HCT116 (cell line): Measurements from ENCODE around the gene DHX58. TPM values are rescaled to one million over a fixed set of nuclear protein-coding genes. Genes with fewer than 3 reads are reported as not detected.

ENCODE experiments used
- ATAC-seq: fragments of 200-7000 bp; cut with Tn5 transposase; 2 replicates; pipeline ENCODE4 v1.9.1; 2020; ENCODE audit warnings: mild to moderate bottlenecking, moderate library complexity
- BruUV-seq: library from RNA; stranded (reverse); fragments of 400-500 nt; replicated peaks from 2 replicates; lab custom pipeline; 2021; lab: Mats Ljungman, UMichigan
- CTCF ChIA-PET: fragments of 300-600 bp; sonication (Branson Sonifier 250); formaldehyde crosslinking; loops from one replicate; lab custom pipeline; 2021; ENCODE audit warnings: antibody characterized with exemption; lab: Charles Lee
- POLR2A ChIA-PET: fragments of 300-600, 350-600 bp; sonication (Branson Sonifier 250); formaldehyde crosslinking; loops from one replicate; lab custom pipeline; 2021; ENCODE audit warnings: antibody characterized with exemption; lab: Charles Lee
- RAD21 ChIA-PET, 2 experiments: fragments of 300-600 bp; sonication (Branson Sonifier 250); formaldehyde crosslinking; loops; one replicate each; lab custom pipeline; 2023; ENCODE audit warnings: low total read pairs in 2 of 2; ENCODE audit not compliant: uncharacterized antibody in 2 of 2, unreplicated experiment in 2 of 2, low non-redundant PET in 1 of 2; lab: Charles Lee
- DNase-seq: peaks from one replicate; pipeline ENCODE4 v3.0.0-alpha.2; 2010; ENCODE audit warnings: low read depth, low spot score
- H2AFZ ChIP-seq: fragments of 200-600 bp; shearing (Covaris generic), sonication (generic); 2 replicates; pipeline ENCODE4 v1.6.1; 2017; ENCODE audit warnings: low read depth, mixed run types, mixed read lengths, antibody characterized with exemption, low read length; ENCODE audit not compliant: poor library complexity, severe bottlenecking
- H3K27ac ChIP-seq: 2 replicates; pipeline ENCODE4 v1.5.1; 2012; ENCODE audit warnings: low read depth, low read length
- H3K27me3 ChIP-seq: fragments of 200-600 bp; sonication (generic); 2 replicates; pipeline ENCODE4 v1.6.1; 2016; ENCODE audit warnings: mixed run types, low read length, mixed read lengths; ENCODE audit not compliant: insufficient read depth
- H3K36me3 ChIP-seq, 2 experiments: fragments of 200-500 bp in 1 of 2; fragments of 200-600 bp in 1 of 2; sonication (Bioruptor generic) in 1 of 2; sonication (generic) in 1 of 2; 2 replicates each; pipeline versions ENCODE4 v1.5.1 to v1.6.1; 2014 to 2016; ENCODE audit warnings: low read length in 2 of 2, inconsistent platforms in 1 of 2, mixed read lengths in 1 of 2, mixed run types in 1 of 2; ENCODE audit not compliant: insufficient read depth in 2 of 2, control insufficient read depth in 1 of 2
- H3K4me1 ChIP-seq, 2 experiments: fragments of 200-600 bp in 1 of 2; sonication (generic) in 1 of 2; 2 replicates each; pipeline versions ENCODE4 v1.5.1 to v1.6.1; 2012 to 2017; ENCODE audit warnings: low read length in 2 of 2, inconsistent platforms in 1 of 2, mild to moderate bottlenecking in 1 of 2, mixed read lengths in 1 of 2, mixed run types in 1 of 2, moderate library complexity in 1 of 2; ENCODE audit not compliant: insufficient read depth in 2 of 2, control insufficient read depth in 1 of 2
- H3K4me2 ChIP-seq: fragments of 200-600 bp; sonication (generic); 2 replicates; pipeline ENCODE4 v1.6.1; 2017; ENCODE audit warnings: mixed run types, low read length, mixed read lengths
- H3K4me3 ChIP-seq, 2 experiments: fragments of 200-600 bp in 1 of 2; sonication (generic) in 1 of 2; replicated peaks in 1 of 2; 2 replicates each; pipeline ENCODE4 v1.5.1; 2011 to 2016; ENCODE audit warnings: low read length in 2 of 2, control low read depth in 1 of 2, low read depth in 1 of 2, mild to moderate bottlenecking in 1 of 2, mixed read lengths in 1 of 2, mixed run types in 1 of 2
- H3K79me2 ChIP-seq: fragments of 200-600 bp; sonication (generic); 2 replicates; pipeline ENCODE4 v1.6.1; 2017; ENCODE audit warnings: mild to moderate bottlenecking, mixed run types, low read length, moderate library complexity, mixed read lengths; ENCODE audit not compliant: insufficient read depth
- H3K9ac ChIP-seq: fragments of 200-600 bp; sonication (generic); 2 replicates; pipeline ENCODE4 v1.6.1; 2016; ENCODE audit warnings: low read length, mixed read lengths
- H3K9me2 ChIP-seq: fragments of 200-600 bp; sonication (generic), shearing (Covaris generic); 2 replicates; pipeline ENCODE4 v1.6.1; 2017; ENCODE audit warnings: mixed run types, mild to moderate bottlenecking, moderate library complexity; ENCODE audit not compliant: insufficient read depth
- H3K9me3 ChIP-seq, 2 experiments: fragments of 200-500 bp in 1 of 2; fragments of 200-600 bp in 1 of 2; sonication (Bioruptor generic) in 1 of 2; sonication (generic) in 1 of 2; 2 replicates each; pipeline ENCODE4 v1.6.1; 2014 to 2017; ENCODE audit warnings: low read length in 2 of 2, mixed read lengths in 2 of 2, inconsistent platforms in 1 of 2, low read depth in 1 of 2, mild to moderate bottlenecking in 1 of 2, mixed run types in 1 of 2, moderate library complexity in 1 of 2; ENCODE audit not compliant: control insufficient read depth in 1 of 2, insufficient read depth in 1 of 2
- H4K20me1 ChIP-seq: fragments of 200-600 bp; sonication (generic), shearing (Covaris generic); 2 replicates; pipeline ENCODE4 v1.6.1; 2017; ENCODE audit warnings: mixed run types, mild to moderate bottlenecking, moderate library complexity; ENCODE audit not compliant: insufficient read depth
- CBX3 ChIP-seq: IDR thresholded peaks from 2 replicates; pipeline ENCODE4 v1.6.1; 2012; ENCODE audit warnings: low read depth
- CEBPB ChIP-seq: IDR thresholded peaks from 2 replicates; pipeline ENCODE4 v1.6.1; 2012; ENCODE audit warnings: low read depth
- EGR1 ChIP-seq: IDR thresholded peaks from 2 replicates; pipeline ENCODE4 v1.6.1; 2012; ENCODE audit warnings: low read depth
- EZH2phosphoT487 ChIP-seq: fragments of 200-600 bp; IDR thresholded peaks from 2 replicates; pipeline ENCODE4 v1.6.1; 2018; ENCODE audit warnings: antibody characterized with exemption, borderline replicate concordance
- POLR2A ChIP-seq: IDR thresholded peaks from 2 replicates; pipeline ENCODE4 v1.7.0; 2011; ENCODE audit warnings: borderline replicate concordance; ENCODE audit not compliant: insufficient read depth, insufficient read length; ENCODE audit errors: extremely low read depth
- RAD21 ChIP-seq: IDR thresholded peaks from 2 replicates; pipeline ENCODE4 v1.6.1; 2012; ENCODE audit warnings: low read depth, mild to moderate bottlenecking
- SP1 ChIP-seq: IDR thresholded peaks from 2 replicates; pipeline ENCODE4 v1.6.1; 2012; ENCODE audit warnings: low read depth
- SRF ChIP-seq: IDR thresholded peaks from 2 replicates; pipeline ENCODE4 v1.6.1; 2012; ENCODE audit warnings: low read depth
- TCF7L2 ChIP-seq: IDR thresholded peaks from 2 replicates; pipeline ENCODE4 v1.7.0; 2011; ENCODE audit warnings: borderline replicate concordance, inconsistent platforms; ENCODE audit not compliant: insufficient read depth, insufficient read length; ENCODE audit errors: extremely low read depth
- ZNF274 ChIP-seq: fragments of 200-500 bp; sonication (Bioruptor generic); IDR thresholded peaks from 2 replicates; pipeline ENCODE4 v1.6.1; 2014; ENCODE audit warnings: mild to moderate bottlenecking, low read depth, low read length, inconsistent platforms
- intact Hi-C: fragments of 100-400 bp; cut with micrococcal nuclease; formaldehyde crosslinking; loops from 2 replicates; pipeline ENCODE4 v1.10.0; 2022
- total RNA-seq: library from RNA; stranded (reverse); gene quantifications from one replicate; pipeline ENCODE4 v1.2.1, GENCODE V29; 2021; ENCODE audit not compliant: unreplicated experiment
- TF ChIP-seq, protein P1 (sequence below): IDR thresholded peaks from 2 replicates; pipeline ENCODE4 v1.6.1; 2012
- TF ChIP-seq, protein P2 (sequence below): IDR thresholded peaks from 2 replicates; pipeline ENCODE4 v1.6.1; 2012; ENCODE audit warnings: low read depth
- TF ChIP-seq, protein P3 (sequence below): IDR thresholded peaks from 2 replicates; pipeline ENCODE4 v1.6.1; 2011; ENCODE audit warnings: mild to moderate bottlenecking, low read length, moderate library complexity; ENCODE audit not compliant: insufficient replicate concordance; ENCODE audit errors: extremely low read depth
- TF ChIP-seq, protein P4 (sequence below), 3 experiments: fragments of 200-600 bp in 1 of 3; sonication (generic) in 1 of 3; IDR thresholded peaks in 2 of 3; conservative IDR thresholded peaks in 1 of 3; 2 replicates each; pipeline ENCODE4 v1.5.1; 2012 to 2017; ENCODE audit warnings: low read depth in 2 of 3, low read length in 2 of 3, antibody characterized with exemption in 1 of 3, borderline replicate concordance in 1 of 3, control low read depth in 1 of 3, mild to moderate bottlenecking in 1 of 3, mixed read lengths in 1 of 3, mixed run types in 1 of 3, moderate library complexity in 1 of 3; ENCODE audit not compliant: insufficient read depth in 1 of 3

The DHX58 gene
- total RNA-seq, 1 experiment from 2014 or later: 1.2 TPM

DNA sequence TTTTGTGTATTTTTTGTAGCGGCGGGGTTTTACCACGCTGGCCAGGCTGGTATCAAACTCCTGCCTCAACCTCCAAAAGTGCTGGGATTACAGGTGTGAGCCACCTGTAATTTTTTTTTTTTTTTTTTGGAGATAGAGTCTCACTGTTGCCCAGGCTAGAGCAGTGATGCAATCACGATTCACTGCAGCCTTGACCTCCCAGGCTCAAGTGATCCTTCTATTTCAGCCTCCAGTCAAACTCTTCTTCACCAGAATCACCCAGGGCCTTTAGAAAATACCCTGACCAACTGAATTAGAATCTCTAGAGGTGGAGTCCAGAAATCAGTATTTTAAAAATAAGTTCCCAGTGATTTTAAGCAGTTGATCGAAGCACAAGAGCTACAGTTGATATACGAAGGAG is 22.6 kb upstream of the DHX58 start:
- ChIA-PET CTCF (interaction anchor here (0.9 to 1.1 kb wide), 2 partner anchors 107 to 392 kb away, joined by 3 to 4 read pairs; no protein-coding TSS in a partner anchor), POLR2A (no interaction called here), RAD21 (no interaction called here)
- Histone ChIP-seq H3K4me2 (peak overlapping the region; percentile 17; the same call in 1 of the 2 replicates), H3K9me2 (no peaks in the 10 kb centered on the region), H3K27ac (no peak overlapping the region), H3K4me1 (peaks cover 0 to 11% of the 10 kb centered on the region in 2 experiments; a peak in 2 of 4 replicates), H3K36me3 (peaks cover 2 to 10% of the 10 kb centered on the region in 2 experiments; a peak in 3 of 4 replicates), H3K9me3 (no peaks in the 10 kb centered on the region), H3K27me3 (no peaks in the 10 kb centered on the region), H4K20me1 (no peaks in the 10 kb centered on the region), H3K4me3 (no peak overlapping the region), H3K9ac (no peak overlapping the region), H3K79me2 (peaks cover 99% of the 10 kb centered on the region), H2AFZ (no peak overlapping the region)
- TF ChIP-seq ZNF274 (no peak), SRF (no peak), SP1 (no peak), EZH2phosphoT487 (no peak), CBX3 (no peak), EGR1 (no peak), CEBPB (no peak), TCF7L2 (no peak), POLR2A (no peak), RAD21 (no peak)
- TF ChIP-seq, protein P1, sequence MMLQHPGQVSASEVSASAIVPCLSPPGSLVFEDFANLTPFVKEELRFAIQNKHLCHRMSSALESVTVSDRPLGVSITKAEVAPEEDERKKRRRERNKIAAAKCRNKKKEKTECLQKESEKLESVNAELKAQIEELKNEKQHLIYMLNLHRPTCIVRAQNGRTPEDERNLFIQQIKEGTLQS: no peak
- TF ChIP-seq, protein P2, sequence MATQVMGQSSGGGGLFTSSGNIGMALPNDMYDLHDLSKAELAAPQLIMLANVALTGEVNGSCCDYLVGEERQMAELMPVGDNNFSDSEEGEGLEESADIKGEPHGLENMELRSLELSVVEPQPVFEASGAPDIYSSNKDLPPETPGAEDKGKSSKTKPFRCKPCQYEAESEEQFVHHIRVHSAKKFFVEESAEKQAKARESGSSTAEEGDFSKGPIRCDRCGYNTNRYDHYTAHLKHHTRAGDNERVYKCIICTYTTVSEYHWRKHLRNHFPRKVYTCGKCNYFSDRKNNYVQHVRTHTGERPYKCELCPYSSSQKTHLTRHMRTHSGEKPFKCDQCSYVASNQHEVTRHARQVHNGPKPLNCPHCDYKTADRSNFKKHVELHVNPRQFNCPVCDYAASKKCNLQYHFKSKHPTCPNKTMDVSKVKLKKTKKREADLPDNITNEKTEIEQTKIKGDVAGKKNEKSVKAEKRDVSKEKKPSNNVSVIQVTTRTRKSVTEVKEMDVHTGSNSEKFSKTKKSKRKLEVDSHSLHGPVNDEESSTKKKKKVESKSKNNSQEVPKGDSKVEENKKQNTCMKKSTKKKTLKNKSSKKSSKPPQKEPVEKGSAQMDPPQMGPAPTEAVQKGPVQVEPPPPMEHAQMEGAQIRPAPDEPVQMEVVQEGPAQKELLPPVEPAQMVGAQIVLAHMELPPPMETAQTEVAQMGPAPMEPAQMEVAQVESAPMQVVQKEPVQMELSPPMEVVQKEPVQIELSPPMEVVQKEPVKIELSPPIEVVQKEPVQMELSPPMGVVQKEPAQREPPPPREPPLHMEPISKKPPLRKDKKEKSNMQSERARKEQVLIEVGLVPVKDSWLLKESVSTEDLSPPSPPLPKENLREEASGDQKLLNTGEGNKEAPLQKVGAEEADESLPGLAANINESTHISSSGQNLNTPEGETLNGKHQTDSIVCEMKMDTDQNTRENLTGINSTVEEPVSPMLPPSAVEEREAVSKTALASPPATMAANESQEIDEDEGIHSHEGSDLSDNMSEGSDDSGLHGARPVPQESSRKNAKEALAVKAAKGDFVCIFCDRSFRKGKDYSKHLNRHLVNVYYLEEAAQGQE: no peak
- TF ChIP-seq, protein P3, sequence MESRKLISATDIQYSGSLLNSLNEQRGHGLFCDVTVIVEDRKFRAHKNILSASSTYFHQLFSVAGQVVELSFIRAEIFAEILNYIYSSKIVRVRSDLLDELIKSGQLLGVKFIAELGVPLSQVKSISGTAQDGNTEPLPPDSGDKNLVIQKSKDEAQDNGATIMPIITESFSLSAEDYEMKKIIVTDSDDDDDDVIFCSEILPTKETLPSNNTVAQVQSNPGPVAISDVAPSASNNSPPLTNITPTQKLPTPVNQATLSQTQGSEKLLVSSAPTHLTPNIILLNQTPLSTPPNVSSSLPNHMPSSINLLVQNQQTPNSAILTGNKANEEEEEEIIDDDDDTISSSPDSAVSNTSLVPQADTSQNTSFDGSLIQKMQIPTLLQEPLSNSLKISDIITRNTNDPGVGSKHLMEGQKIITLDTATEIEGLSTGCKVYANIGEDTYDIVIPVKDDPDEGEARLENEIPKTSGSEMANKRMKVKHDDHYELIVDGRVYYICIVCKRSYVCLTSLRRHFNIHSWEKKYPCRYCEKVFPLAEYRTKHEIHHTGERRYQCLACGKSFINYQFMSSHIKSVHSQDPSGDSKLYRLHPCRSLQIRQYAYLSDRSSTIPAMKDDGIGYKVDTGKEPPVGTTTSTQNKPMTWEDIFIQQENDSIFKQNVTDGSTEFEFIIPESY: no peak
- TF ChIP-seq, protein P4, sequence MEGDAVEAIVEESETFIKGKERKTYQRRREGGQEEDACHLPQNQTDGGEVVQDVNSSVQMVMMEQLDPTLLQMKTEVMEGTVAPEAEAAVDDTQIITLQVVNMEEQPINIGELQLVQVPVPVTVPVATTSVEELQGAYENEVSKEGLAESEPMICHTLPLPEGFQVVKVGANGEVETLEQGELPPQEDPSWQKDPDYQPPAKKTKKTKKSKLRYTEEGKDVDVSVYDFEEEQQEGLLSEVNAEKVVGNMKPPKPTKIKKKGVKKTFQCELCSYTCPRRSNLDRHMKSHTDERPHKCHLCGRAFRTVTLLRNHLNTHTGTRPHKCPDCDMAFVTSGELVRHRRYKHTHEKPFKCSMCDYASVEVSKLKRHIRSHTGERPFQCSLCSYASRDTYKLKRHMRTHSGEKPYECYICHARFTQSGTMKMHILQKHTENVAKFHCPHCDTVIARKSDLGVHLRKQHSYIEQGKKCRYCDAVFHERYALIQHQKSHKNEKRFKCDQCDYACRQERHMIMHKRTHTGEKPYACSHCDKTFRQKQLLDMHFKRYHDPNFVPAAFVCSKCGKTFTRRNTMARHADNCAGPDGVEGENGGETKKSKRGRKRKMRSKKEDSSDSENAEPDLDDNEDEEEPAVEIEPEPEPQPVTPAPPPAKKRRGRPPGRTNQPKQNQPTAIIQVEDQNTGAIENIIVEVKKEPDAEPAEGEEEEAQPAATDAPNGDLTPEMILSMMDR (IDR thresholded peaks at IDR 0.05 in 2 of 3, conservative IDR thresholded peaks at IDR 0.05 in 1 of 3; ENCODE audit: borderline replicate concordance in 1 of 3, insufficient read depth in 1 of 3, low read depth in 2 of 3, low read length in 2 of 3): no peak
- no peak for DNase-seq
- intact Hi-C loops: no loop called here
- no TSS peak for BruUV-seq
- no peak for ATAC-seq
